HepG2 (cell line): ENCODE measurements around the gene TWIST2.

ENCODE experiments used
- CC2D1A ChIP-seq: sonication (generic); formaldehyde crosslinking; IDR thresholded peaks from 2 replicates; pipeline ENCODE4 v1.8.1; 2023; ENCODE audit warnings: mild to moderate bottlenecking, missing genetic modification reagents
- CTCF ChIP-seq: sonication (generic); formaldehyde crosslinking; IDR thresholded peaks from 2 replicates; pipeline ENCODE4 v1.5.0; 2020; ENCODE audit warnings: mild to moderate bottlenecking, missing genetic modification reagents, moderate library complexity
- ELK4 ChIP-seq: sonication (generic); formaldehyde crosslinking; IDR thresholded peaks from 2 replicates; pipeline ENCODE4 v1.9.0; 2021; ENCODE audit warnings: missing genetic modification reagents, borderline replicate concordance
- EP300 ChIP-seq, 3 experiments: sonication (generic) in 1 of 3; formaldehyde crosslinking in 1 of 3; IDR thresholded peaks; 2 replicates each; pipeline versions ENCODE4 v1.5.1 to v1.6.1; 2011 to 2020; ENCODE audit warnings: low read depth in 2 of 3, low read length in 2 of 3, borderline replicate concordance in 1 of 3, improper control_type of control experiment in 1 of 3, mild to moderate bottlenecking in 1 of 3, missing genetic modification reagents in 1 of 3, moderate library complexity in 1 of 3
- POLR2AphosphoS2 ChIP-seq: IDR thresholded peaks from 2 replicates; pipeline ENCODE4 v1.6.1; 2011; ENCODE audit warnings: low read depth, low read length, improper control_type of control experiment
- YY1 ChIP-seq: IDR thresholded peaks from 2 replicates; pipeline ENCODE4 v1.6.1; 2011; ENCODE audit warnings: low read length, low read depth, moderate library complexity, mild to moderate bottlenecking; ENCODE audit not compliant: insufficient read depth, insufficient replicate concordance
- ZNF335 ChIP-seq: sonication (generic); formaldehyde crosslinking; IDR thresholded peaks from 2 replicates; pipeline ENCODE4 v1.4.0; 2020; ENCODE audit warnings: missing genetic modification reagents
- TF ChIP-seq, protein P1 (sequence below): IDR thresholded peaks from 2 replicates; pipeline ENCODE4 v1.6.1; 2016

DNA sequence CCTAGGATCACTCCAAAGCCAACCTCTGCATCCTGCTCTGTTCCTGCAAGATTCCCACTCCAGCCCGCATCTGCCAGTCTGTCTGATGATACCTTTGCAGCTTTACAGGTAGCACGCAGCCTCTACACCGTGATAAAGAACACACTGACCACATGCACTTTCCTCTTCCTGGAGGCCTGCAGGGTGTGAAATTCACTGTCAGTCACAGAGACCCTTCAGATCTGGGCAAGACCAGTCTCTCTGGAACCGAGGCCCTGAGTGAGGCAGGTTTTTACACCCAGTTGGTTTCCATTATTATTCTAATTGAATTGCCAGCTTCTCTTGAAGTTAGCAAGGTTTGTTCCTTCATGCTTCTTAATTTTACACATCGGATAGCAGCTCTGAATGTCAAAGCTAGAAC lies 30.5 kb upstream of the TWIST2 start:
- TF ChIP-seq ELK4 (CRISPR knock-in tag) (no peak), EP300 (IDR thresholded peaks at IDR 0.05; ENCODE audit: low read depth in 2 of 2, low read length in 2 of 2) (no peak), EP300 (CRISPR knock-in tag; IDR thresholded peaks at IDR 0.05; ENCODE audit: borderline replicate concordance) (no peak), YY1 (no peak), ZNF335 (CRISPR knock-in tag) (no peak), CTCF (no peak), POLR2AphosphoS2 (no peak), CC2D1A (CRISPR knock-in tag) (no peak)
- TF ChIP-seq, protein P1, sequence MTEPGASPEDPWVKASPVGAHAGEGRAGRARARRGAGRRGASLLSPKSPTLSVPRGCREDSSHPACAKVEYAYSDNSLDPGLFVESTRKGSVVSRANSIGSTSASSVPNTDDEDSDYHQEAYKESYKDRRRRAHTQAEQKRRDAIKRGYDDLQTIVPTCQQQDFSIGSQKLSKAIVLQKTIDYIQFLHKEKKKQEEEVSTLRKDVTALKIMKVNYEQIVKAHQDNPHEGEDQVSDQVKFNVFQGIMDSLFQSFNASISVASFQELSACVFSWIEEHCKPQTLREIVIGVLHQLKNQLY, result no peak
